Small intestine (tissue), 7 donors: ENCODE results near the gene SLTM. TPM values are rescaled to one million over a fixed set of nuclear protein-coding genes. Genes with fewer than 3 reads are reported as not detected.
"Not testable (repeated sequence)": the region's sequence is repeated elsewhere in the genome, so short reads cannot be mapped to it uniquely, and the experiment has no call there.

Experiments used
- DNase-seq, 2 donors: peaks; one replicate each; pipeline versions ENCODE4 v3.0.0 to v3.0.0-alpha.2; 2013
- FAIRE-seq: peaks from 2 replicates; lab custom pipeline; 2012; peaks lifted over from hg19 to GRCh38; lab: Jason Lieb, UNC
- H3K27ac ChIP-seq, 3 donors: one replicate each; pipeline ENCODE4 v1.5.1; 2013; ENCODE audit warnings: low read length in 2 of 3, mild to moderate bottlenecking in 2 of 3, control low read depth in 1 of 3, inconsistent platforms in 1 of 3, low read depth in 1 of 3, moderate library complexity in 1 of 3
- H3K27me3 ChIP-seq, 3 donors: one replicate each; pipeline ENCODE4 v1.6.1; 2013; ENCODE audit warnings: low read length in 3 of 3, inconsistent platforms in 1 of 3; ENCODE audit not compliant: control insufficient read depth in 3 of 3, insufficient read depth in 3 of 3
- H3K36me3 ChIP-seq, 3 donors: one replicate each; pipeline ENCODE4 v1.6.1; 2013; ENCODE audit warnings: low read length in 3 of 3, inconsistent platforms in 1 of 3, low read depth in 1 of 3, mild to moderate bottlenecking in 1 of 3, moderate library complexity in 1 of 3; ENCODE audit not compliant: control insufficient read depth in 3 of 3, insufficient read depth in 2 of 3
- H3K4me1 ChIP-seq, 3 donors: one replicate each; pipeline ENCODE4 v1.6.1; 2013; ENCODE audit warnings: low read length in 2 of 3, inconsistent platforms in 1 of 3, low read depth in 1 of 3, mild to moderate bottlenecking in 1 of 3, moderate library complexity in 1 of 3; ENCODE audit not compliant: control insufficient read depth in 3 of 3, insufficient read depth in 2 of 3
- H3K4me3 ChIP-seq, 3 donors: one replicate each; pipeline ENCODE4 v1.5.1; 2013; ENCODE audit warnings: low read length in 3 of 3, control low read depth in 1 of 3, inconsistent platforms in 1 of 3, low read depth in 1 of 3, mild to moderate bottlenecking in 1 of 3, moderate library complexity in 1 of 3
- H3K9me3 ChIP-seq, 2 donors: one replicate each; pipeline ENCODE4 v1.6.1; 2013; ENCODE audit warnings: low read depth in 1 of 2, low read length in 1 of 2; ENCODE audit not compliant: control insufficient read depth in 2 of 2, insufficient read depth in 1 of 2
- WGBS, 3 donors: extraction: QIAGEN DNeasy Blood & Tissue Kit; methylation state at CpG; one replicate each; pipeline ENCODE4 v1.1.7; 2013; 5-methylcytosine and 5-hydroxymethylcytosine counted together
- polyA plus RNA-seq, 4 donors: library from polyadenylated mRNA; stranded (reverse) in 3 of 4; unstranded in 1 of 4; fragments of 200-250 nt in 3 of 4; fragments of 120-200 nt in 1 of 4; gene quantifications; one replicate each; pipeline versions ENCODE4 v1.2.1 to v1.2.3, GENCODE V29; 2013
- donor health status: healthy with polysubstance abuse.
- donor health status: control.
- donor health status: control.
- donor health status: Bipolar disorder and iron deficiency.
- donor health status: healthy.

The SLTM gene
- polyA plus RNA-seq, 4 donors: 52.1 to 80.5 (median 60.4) TPM

DNA sequence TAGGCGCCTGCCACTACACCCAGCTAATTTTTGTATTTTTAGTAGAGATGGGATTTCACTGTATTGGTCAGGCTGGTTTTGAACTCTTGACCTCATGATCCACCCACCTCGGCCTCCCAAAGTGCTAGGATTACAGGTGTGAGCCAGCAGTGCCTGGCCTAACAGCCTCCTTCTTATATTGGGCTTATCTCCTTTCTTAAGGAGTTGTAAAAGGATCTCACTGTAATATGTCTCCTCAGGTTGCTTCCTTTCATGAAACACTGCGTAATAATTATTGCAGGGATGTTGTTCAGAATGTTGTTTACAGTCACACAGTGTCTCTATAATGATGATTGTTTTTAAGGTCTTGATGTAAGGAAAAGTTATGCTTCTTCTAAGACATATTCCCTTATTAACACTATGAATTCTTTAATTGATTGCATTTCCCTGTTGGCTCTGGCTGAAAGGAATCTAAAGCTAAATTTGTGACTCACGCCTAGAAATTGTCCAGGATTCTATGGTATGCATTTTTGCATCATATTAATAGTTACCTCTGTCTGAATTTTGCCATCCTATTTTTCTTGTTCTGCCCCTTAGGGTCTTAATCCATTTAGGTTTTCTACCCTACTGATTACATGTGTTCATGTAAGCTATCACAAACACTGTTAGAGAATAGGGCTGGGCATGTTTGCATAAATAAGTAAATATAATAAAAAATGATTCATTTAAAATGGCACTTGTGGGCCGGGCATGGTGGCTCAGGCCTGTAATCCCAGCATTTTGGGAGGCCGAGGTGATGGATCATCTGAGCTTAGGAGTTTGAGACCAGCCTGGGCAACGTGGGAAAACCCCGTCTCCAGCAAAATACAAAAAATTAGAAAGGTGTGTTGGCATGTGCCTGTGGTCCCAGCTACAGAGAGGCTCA is 29.4 kb upstream of the SLTM start:
- no peaks in the 10 kb centered on the region for H3K27me3 ChIP-seq
- H3K9me3 ChIP-seq: no peaks in the 10 kb centered on the region
- WGBS, 3 donors: 66 to 81% (median 73%) methylated on average over 8 of the region's 8 CpGs
- no peak overlapping the region for H3K4me3 ChIP-seq
- H3K4me1 ChIP-seq: no peaks in the 10 kb centered on the region
- FAIRE-seq (no peak), DNase-seq (peak in 1 of 2 donors; percentile 21)
- no peak overlapping the region for H3K27ac ChIP-seq
- no peaks in the 10 kb centered on the region for H3K36me3 ChIP-seq

- no peak for DNase-seq
- H3K27ac ChIP-seq: no peak overlapping the region
- H3K4me3 ChIP-seq: no peak overlapping the region
- no peaks in the 10 kb centered on the region for H3K9me3 ChIP-seq
- no peaks in the 10 kb centered on the region for H3K27me3 ChIP-seq
- H3K36me3 ChIP-seq: no peaks in the 10 kb centered on the region
- H3K4me1 ChIP-seq: no peaks in the 10 kb centered on the region
- no peak for FAIRE-seq
- WGBS, 3 donors: 83 to 90% (median 89%) methylated on average over 1 of the region's 1 CpG
Observed at GRCh38 chr15:58962136-58962535, 28.7 kb upstream of the SLTM start.

GRCh38 chr15:58958811-58959210 is 25.3 kb upstream of the SLTM start:
- 87 to 95% (median 94%) methylated on average over 4 of the region's 4 CpGs for WGBS, 3 donors

GRCh38 chr15:58957101-58957973 is 23.9 kb upstream of the SLTM start:
- H3K27me3 ChIP-seq: no peaks in the 10 kb centered on the region
- H3K9me3 ChIP-seq: no peaks in the 10 kb centered on the region
- DNase-seq (peak; percentile 58 to 59), FAIRE-seq (no peak)
- H3K27ac ChIP-seq: no peak overlapping the region
- WGBS, 3 donors: 24 to 25% (median 25%) methylated on average over 8 of the region's 8 CpGs
- H3K4me1 ChIP-seq: no peaks in the 10 kb centered on the region
- no peak overlapping the region for H3K4me3 ChIP-seq
- no peaks in the 10 kb centered on the region for H3K36me3 ChIP-seq

More at GRCh38 chr15:58958811-58959210, 25.3 kb upstream of the SLTM start:
- FAIRE-seq (no peak), DNase-seq (no peak)
- Histone ChIP-seq H3K4me1 (no peaks in the 10 kb centered on the region), H3K36me3 (no peaks in the 10 kb centered on the region), H3K27ac (no peak overlapping the region), H3K4me3 (no peak overlapping the region), H3K9me3 (no peaks in the 10 kb centered on the region), H3K27me3 (no peaks in the 10 kb centered on the region)

GRCh38 chr15:58952751-58953150 is 19.3 kb upstream of the SLTM start:
- H3K4me1 ChIP-seq: peaks cover 0 to 3% (median 0%) of the 10 kb centered on the region in 3 donors
- H3K9me3 ChIP-seq: no peaks in the 10 kb centered on the region
- H3K27ac ChIP-seq: no peak overlapping the region
- DNase-seq: no peak
- no peaks in the 10 kb centered on the region for H3K27me3 ChIP-seq
- no peaks in the 10 kb centered on the region for H3K36me3 ChIP-seq
- FAIRE-seq: no peak
- no peak overlapping the region for H3K4me3 ChIP-seq

GRCh38 chr15:58951388-58952007 is 18.0 kb upstream of the SLTM start:
- Histone ChIP-seq H3K4me3 (no peak overlapping the region), H3K9me3 (no peaks in the 10 kb centered on the region), H3K27ac (no peak overlapping the region), H3K27me3 (no peaks in the 10 kb centered on the region), H3K36me3 (no peaks in the 10 kb centered on the region), H3K4me1 (peaks cover 0 to 3% (median 0%) of the 10 kb centered on the region in 3 donors)
- FAIRE-seq: no peak
- DNase-seq: peak; percentile 22 to 35
- 55 to 62% (median 60%) methylated on average over 5 of the region's 5 CpGs for WGBS, 3 donors

DNA sequence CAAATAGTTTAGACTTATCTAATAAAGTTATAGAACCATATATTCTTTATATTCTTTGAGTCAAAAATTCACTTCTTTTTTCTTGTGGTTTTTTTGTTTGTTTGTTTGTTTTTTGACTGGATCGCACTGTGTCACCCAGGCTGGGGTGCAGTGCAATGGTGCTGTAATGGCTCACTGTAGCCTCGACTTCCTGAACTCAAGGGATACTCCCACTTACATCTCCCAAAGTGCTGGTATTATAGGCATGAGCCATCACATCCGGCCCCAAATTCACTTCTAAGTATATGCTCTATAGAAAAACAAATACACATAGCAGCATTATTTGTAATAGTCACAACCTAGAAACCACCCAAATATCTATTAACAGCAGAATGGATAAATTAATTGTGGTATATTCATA is 13.7 kb upstream of the SLTM start:
- 84 to 93% (median 88%) methylated on average over 3 of the region's 3 CpGs for WGBS, 3 donors

DNA sequence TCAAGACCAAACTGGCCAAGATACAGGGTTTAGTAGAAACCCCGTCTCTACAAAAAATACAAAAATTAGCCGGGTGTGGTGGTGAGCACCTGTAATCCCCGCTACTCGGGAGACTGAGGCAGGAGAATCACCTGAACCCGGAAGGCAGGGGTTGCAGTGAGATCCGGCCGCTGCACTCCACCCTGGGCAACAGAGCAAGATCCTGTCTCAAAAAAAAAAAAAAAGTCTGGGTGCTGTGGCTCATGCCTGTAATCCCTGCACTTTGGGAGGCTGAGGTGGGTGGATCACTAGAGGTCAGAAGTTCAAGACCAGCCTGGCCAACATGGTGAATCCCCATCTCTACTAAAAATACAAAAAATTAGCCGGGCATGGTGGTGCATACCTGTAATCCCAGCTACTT is 1.5 kb upstream of the SLTM start:
- FAIRE-seq, H3K4me3 ChIP-seq, H3K36me3 ChIP-seq, H3K9me3 ChIP-seq, DNase-seq, H3K27me3 ChIP-seq: not testable (repeated sequence)
- peak overlapping the region in 2 of 3 donors; percentile 46 to 85 for H3K27ac ChIP-seq
- 93 to 97% (median 95%) methylated on average over 8 of the region's 8 CpGs for WGBS, 3 donors
- peaks cover 0 to 13% (median 0%) of the 10 kb centered on the region in 3 donors for H3K4me1 ChIP-seq

More for the DNA sequence above, 13.7 kb upstream of the SLTM start:
- Histone ChIP-seq H3K9me3 (no peaks in the 10 kb centered on the region), H3K27ac (no peak overlapping the region), H3K4me3 (no peak overlapping the region), H3K27me3 (no peaks in the 10 kb centered on the region), H3K36me3 (no peaks in the 10 kb centered on the region), H3K4me1 (peaks cover 0 to 3% (median 0%) of the 10 kb centered on the region in 3 donors)
- FAIRE-seq: no peak
- no peak for DNase-seq
